GM18861 (cell line): ENCODE measurements around the gene BLM.

Experiments
- ATAC-seq: cut with Tn5 transposase; IDR thresholded peaks from one replicate; pipeline ENCODE4 v1.9.1; 2021; ENCODE audit not compliant: unreplicated experiment

Gene BLM

DNA sequence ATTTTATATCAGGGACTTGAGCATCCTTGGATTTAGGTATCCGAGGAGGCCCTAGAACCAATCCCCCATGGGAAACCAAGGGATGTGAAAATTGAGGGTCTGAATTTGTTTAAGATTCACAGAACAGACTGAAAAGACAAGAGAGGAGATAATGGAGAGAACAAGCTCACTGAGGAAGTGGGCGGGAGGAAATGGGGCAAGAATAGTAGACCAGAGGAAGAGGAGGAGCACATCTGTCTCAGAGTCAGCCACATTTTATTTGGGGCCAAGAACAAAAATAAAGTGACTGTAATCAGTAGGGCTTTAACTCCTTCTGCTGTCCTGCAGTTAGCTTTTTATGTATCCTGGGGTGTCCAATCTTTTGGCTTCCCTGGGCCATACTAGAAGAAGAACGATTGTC, 63.8 kb downstream of the BLM start:
- no peak for ATAC-seq

DNA sequence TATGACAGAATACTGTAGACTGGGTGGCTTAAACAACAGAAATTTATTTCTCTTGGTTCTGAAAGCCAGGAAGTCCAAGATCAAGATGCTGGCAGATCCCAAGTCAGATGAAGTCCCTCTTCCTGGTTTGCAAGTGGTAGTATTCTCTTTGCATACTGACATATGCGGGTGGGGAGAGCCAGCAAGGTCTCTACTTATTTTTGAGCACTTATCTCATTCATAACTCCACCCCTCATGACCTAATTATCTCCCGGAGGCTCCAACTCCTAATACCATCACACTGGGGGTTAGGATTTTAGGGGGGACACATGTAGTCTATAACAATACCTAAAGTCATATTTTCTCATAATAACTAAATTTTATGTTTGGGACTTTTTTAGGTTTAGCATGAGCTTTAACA, 65.3 kb downstream of the BLM start:
- no peak for ATAC-seq

GRCh38 chr15:90787881-90788280, 70.7 kb downstream of the BLM start:
- ATAC-seq, result no peak

DNA sequence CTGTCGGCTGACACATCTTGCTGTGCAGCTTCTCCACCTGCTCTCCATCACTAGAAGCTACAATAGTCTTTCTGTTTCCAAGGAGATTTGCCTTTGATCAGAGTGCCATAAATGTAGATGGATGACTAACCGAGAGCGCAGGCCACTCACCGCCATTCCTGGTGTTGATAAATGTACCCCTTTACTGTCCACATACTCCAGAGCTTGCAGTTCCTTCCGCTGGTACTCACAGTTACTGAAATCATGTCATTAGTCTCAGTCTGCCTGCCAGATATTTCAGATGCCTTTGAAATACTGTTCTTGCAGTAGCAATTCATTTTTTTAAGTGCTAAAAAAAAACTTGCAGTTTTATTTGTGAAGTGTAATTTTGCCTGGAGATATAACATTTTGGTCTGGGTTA, 72.3 kb downstream of the BLM start:
- ATAC-seq, result no peak

DNA sequence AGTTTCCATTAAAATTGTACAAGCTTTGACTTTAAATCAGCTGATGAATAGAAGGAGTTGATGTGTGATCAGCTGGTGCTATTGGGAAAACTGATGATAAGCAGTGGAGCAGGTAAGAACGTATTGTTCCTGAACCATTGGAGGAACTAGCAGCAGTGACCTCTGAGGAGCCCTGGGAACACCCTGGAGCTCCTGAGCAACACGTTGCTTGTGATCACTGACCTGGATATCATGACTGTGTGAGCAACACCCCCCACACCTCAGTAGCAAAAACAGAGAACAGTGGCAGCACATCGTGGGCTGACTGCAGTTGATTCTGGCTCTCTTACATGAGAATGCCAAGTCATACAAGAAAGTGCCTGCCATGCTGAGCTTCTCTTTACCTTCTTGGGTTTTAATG, 72.9 kb downstream of the BLM start:
- ATAC-seq, result no peak

DNA sequence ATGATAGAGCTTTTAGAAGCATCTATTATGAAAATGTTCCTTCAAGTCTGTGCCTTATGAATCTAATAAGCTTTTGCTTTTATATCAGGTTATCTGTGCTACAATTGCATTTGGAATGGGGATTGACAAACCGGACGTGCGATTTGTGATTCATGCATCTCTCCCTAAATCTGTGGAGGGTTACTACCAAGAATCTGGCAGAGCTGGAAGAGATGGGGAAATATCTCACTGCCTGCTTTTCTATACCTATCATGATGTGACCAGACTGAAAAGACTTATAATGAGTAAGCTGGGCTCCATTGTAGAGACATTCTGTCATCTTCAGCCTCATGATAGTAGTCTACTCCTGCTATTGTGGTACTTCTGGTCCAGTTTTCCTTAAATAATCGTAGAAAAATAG, 73.4 kb downstream of the BLM start:
- ATAC-seq, result no peak

DNA sequence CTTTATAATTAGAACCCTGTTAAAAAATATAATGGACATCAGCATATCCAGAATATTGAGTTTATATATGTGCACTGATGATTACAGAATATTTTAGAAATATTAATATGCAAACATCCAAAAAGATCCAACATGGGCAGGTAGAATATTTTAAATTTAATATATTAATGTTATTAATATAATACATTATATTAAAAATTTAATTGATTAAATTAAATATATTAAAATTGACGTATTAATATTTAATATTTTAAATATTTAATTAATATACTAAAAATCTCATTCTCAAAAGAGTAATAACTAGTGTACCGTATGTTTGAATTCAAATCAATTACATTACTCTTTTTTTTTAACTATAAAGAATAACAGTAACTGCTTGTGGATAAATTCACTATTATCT, 77.4 kb downstream of the BLM start:
- no peak for ATAC-seq

DNA sequence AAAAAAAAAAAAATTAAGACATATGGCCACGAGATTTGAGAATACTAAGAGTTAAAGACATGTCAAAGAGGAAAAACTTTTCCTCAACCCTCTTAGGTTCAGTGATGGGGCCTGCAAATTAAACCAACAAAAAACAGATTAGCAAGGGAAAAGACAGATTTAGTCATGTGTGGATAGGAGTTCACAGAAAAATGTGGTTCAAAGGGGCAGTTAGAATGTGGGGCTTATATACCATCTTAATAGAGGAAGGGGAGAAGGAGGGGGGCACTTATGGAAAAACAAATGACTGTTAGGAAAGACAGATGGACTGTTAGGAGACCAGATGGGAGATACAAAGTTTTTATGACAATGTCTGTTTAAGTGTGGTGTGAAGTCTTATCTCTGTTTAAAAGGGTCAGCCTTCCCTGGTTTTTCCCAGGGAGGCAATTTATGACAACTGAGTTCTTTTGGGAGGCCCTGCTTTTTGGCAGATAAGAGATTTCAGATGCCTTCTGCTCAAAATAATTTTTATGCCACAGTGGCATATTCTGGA, 82.6 kb downstream of the BLM start:
- ATAC-seq, result no peak

DNA sequence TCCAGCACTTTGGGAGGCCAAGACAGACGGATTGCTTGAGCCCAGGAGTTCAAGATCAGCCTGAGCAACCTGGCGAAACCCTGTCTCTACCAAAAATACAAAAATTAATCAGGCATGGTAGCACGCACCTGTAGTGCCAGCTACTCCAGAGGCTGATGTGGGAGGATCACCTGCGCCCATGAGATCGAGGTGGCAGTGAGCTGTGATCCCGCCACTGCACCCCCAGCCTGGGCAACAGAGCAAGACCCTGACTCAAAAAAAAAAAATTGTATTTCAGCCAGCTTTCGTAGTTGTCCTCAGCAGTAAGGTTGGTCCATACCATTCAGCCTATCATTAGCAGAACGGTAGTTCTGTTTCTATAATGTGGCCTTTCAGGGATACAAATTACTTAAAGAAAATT, 84.7 kb downstream of the BLM start:
- ATAC-seq, result no peak

- ATAC-seq, result no peak
Observed at GRCh38 chr15:90807074-90807785, 90.1 kb downstream of the BLM start.

GRCh38 chr15:90807786-90808086, 90.6 kb downstream of the BLM start:
- no peak for ATAC-seq

- ATAC-seq, result no peak
Observed at GRCh38 chr15:90808517-90809235, 91.5 kb downstream of the BLM start.

- no peak for ATAC-seq
Observed at GRCh38 chr15:90809536-90809935, 92.4 kb downstream of the BLM start.

GRCh38 chr15:90810354-90810753, 93.2 kb downstream of the BLM start:
- no peak for ATAC-seq

GRCh38 chr15:90812171-90812957, 95.2 kb downstream of the BLM start:
- ATAC-seq, result no peak

GRCh38 chr15:90812958-90813265, 95.8 kb downstream of the BLM start:
- ATAC-seq, result no peak

DNA sequence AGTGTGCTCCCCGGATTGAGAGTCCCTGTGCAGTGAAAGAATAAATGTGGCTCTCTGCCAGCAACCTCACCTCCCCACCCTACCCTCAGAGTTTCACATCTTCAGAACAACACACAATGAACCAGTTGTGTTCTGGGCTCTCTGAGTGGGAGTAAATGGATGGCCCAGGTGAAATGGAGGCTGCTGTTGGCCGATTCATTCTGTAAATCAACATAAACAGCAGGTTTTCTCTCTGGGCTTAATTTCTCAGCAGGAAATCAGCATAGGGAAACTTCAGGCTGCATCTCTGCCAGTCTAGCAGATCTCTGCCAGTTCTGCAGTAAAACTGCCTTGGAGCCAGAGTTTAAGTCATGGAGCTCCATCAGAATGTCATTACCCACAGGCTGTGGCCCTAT, 96.6 kb downstream of the BLM start:
- ATAC-seq, result no peak

- ATAC-seq, result no peak
Observed at GRCh38 chr15:90814191-90814821, 97.2 kb downstream of the BLM start.

DNA sequence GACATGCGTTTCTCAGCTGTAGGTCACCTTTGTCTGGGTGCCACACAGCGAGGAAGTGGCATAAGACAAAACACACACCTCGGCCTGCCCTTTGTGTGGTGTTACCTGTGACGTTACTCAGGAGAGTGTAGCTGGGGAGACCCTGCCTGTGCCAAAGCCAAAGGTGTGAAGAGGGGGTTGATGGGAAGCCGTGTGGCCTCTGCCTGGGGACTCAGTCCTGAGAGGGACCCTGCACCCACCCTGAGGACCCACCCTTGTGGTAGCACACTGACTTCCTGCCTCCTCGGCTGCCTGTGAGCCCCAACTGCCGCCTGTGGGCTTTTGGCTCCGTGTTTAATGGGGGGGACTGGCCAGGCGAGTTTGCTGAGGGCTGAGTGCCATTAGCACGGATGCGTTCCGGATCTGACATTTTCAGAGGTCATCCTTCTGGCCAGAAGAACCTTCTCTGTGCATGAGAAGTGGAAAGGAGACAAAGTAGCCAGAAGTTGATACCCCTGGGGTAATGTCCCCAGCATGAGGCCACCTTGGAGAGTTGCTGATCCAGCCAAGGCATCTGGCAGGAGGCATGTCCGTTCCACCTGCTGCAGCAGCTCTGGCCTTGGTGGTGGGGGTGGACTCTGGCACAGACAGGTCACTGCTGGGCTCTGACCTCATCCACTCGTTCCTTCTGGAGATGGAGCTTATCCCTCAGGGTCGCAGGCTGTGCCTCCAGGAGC, 99.4 kb downstream of the BLM start:
- ATAC-seq, result no peak

- no peak for ATAC-seq
Observed at GRCh38 chr15:90817117-90818057, 100.2 kb downstream of the BLM start.
